NB4 (cell line): ENCODE measurements around the gene CAMTA1.

Source experiments
- CTCF ChIP-seq: IDR thresholded peaks from one replicate; pipeline ENCODE4 v1.5.1; 2012; ENCODE audit warnings: low read depth, low read length
- POLR2A ChIP-seq: IDR thresholded peaks from 2 replicates; pipeline ENCODE4 v1.6.1; 2011; ENCODE audit warnings: mild to moderate bottlenecking; ENCODE audit not compliant: insufficient read length; ENCODE audit errors: extremely low read depth

GRCh38 chr1:7063981-7064380 lies 278.7 kb downstream of the CAMTA1 start:
- no peak for TF ChIP-seq CTCF
- TF ChIP-seq POLR2A, result no peak
